ENCODE results near the gene GCSAML.

GCSAML gene

GRCh38 chr1:247574236-247574635 is 25.3 kb downstream of the GCSAML start:
- no peak for DNase-seq (ENCODE audit: low read depth, low spot score)

- DNase-seq (ENCODE audit: low read depth, low spot score) = no peak
Observed at GRCh38 chr1:247574664-247575063, 25.7 kb downstream of the GCSAML start.

DNA sequence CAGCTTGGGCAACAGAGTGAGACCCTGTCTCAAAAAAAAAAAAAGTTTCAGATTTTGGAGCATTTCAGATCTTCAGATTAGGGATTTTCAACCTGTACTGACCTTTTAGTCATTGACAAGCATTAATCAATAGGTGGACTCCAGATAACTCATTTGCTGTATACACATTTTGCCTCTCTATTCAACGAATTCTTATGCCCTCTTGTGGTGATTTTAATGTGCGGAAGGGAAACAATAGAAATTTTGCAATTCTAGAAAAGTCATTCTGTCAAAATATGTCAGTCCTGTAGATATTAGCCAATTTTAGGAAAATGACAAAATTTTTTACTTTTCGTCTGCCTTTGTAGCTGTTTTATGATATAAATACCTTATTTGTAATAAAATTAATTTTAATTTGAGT is 27.6 kb downstream of the GCSAML start:
- DNase-seq (ENCODE audit: low read depth, low spot score) = no peak

GRCh38 chr1:247578946-247579460 is 30.1 kb downstream of the GCSAML start:
- DNase-seq (ENCODE audit: low read depth, low spot score) = no peak

DNA sequence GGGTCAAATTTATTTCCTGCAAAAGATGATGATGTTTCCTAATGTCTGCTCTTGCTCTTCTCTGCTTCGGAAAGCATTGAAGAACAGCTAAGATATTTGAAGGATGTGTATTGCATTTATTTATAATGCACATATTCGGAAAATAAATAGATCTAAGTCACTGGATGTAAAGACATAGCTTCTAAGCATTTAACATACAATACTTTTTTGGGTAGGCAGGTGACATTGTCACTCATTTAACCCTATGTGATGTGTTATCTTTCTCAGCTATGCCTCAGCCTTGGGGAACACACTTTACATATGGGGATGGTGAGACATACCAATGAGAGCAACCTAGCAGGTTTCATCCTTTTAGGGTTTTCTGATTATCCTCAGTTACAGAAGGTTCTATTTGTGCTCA is 39.1 kb downstream of the GCSAML start, which contains the start of gene OR2G2:
TSS of gene OR2G2 (plus strand) at position 301 of the 400 bp plus-strand sequence. CDS start at position 301, 0 bp downstream.
- no peak for DNase-seq (ENCODE audit: low read depth, low spot score)

- DNase-seq (ENCODE audit: low read depth, low spot score) = no peak
Observed at GRCh38 chr1:247605286-247605685, 56.4 kb downstream of the GCSAML start, which contains the start of gene OR2G3. Gene OR2G3, plus strand, starts transcription at chr1:247605586. Its CDS starts 0 bp downstream, at chr1:247605586.

GRCh38 chr1:247613405-247613804 is 64.5 kb downstream of the GCSAML start:
- no peak for DNase-seq (ENCODE audit: low read depth, low spot score)

- DNase-seq (ENCODE audit: low read depth, low spot score) = no peak
Observed at GRCh38 chr1:247614625-247615024, 65.7 kb downstream of the GCSAML start.
